MCF 10A (cell line): Measurements from ENCODE around the gene RABGGTB. TPM values are rescaled to one million over a fixed set of nuclear protein-coding genes. Genes with fewer than 3 reads are reported as not detected.

Experiments
- BruUV-seq: library from RNA; stranded (reverse); fragments of 400-500 nt; replicated peaks from 2 replicates; lab custom pipeline; 2021; lab: Mats Ljungman, UMichigan
- CTCF ChIA-PET: fragments of 300-600 bp; sonication (Branson Sonifier 250); formaldehyde crosslinking; extraction: SDS; loops from one replicate; lab custom pipeline; 2021; ENCODE audit warnings: antibody characterized with exemption, inconsistent platforms; lab: Yijun Ruan, JAX
- POLR2A ChIA-PET: fragments of 300-600, 350-650 bp; sonication (Branson Sonifier 250); formaldehyde crosslinking; extraction: SDS; loops from one replicate; lab custom pipeline; 2020; ENCODE audit warnings: antibody characterized with exemption, inconsistent platforms; lab: Yijun Ruan, JAX
- DNase-seq: peaks from one replicate; pipeline ENCODE4 v3.0.0-alpha.2; 2018; ENCODE audit not compliant: unreplicated experiment
- H3K27ac Mint-ChIP-seq: one replicate; pipeline ENCODE4 v1.8.0; 2022; ENCODE audit warnings: mild to moderate bottlenecking, low read depth, mixed read lengths; ENCODE audit not compliant: unreplicated experiment
- H3K27me3 Mint-ChIP-seq: one replicate; pipeline ENCODE4 v1.8.0; 2022; ENCODE audit warnings: mixed read lengths; ENCODE audit not compliant: insufficient read depth, unreplicated experiment
- H3K36me3 Mint-ChIP-seq: one replicate; pipeline ENCODE4 v1.8.0; 2022; ENCODE audit warnings: mild to moderate bottlenecking, moderate library complexity, mixed read lengths; ENCODE audit not compliant: insufficient read depth, unreplicated experiment
- H3K4me1 Mint-ChIP-seq: one replicate; pipeline ENCODE4 v1.8.0; 2022; ENCODE audit warnings: mixed read lengths; ENCODE audit not compliant: insufficient read depth, unreplicated experiment
- H3K4me3 Mint-ChIP-seq: one replicate; pipeline ENCODE4 v1.8.0; 2022; ENCODE audit warnings: mild to moderate bottlenecking, moderate library complexity, mixed read lengths; ENCODE audit not compliant: unreplicated experiment
- H3K9me3 Mint-ChIP-seq: one replicate; pipeline ENCODE4 v1.8.0; 2022; ENCODE audit warnings: mixed read lengths; ENCODE audit not compliant: unreplicated experiment
- intact Hi-C: fragments of 100-400 bp; cut with micrococcal nuclease; formaldehyde crosslinking; loops from 2 replicates; pipeline ENCODE4 v1.14.1; 2022
- total RNA-seq: library from RNA; stranded (reverse); gene quantifications from 2 replicates; pipeline ENCODE4 v1.2.3, GENCODE V29; 2022
- TF ChIP-seq, protein P1 (sequence below): fragments of 200-600 bp; IDR thresholded peaks from one replicate; pipeline ENCODE4 v1.8.0; 2022; ENCODE audit warnings: antibody characterized with exemption, mild to moderate bottlenecking; ENCODE audit not compliant: unreplicated experiment

RABGGTB gene
- total RNA-seq, 1 experiment from 2014 or later, result 127 TPM

- ChIA-PET POLR2A (no interaction called here), CTCF (interaction anchor here (0.7 kb wide), 1 partner anchor 998 kb away, joined by 4 read pairs; no protein-coding TSS in a partner anchor)
- no peak for DNase-seq
- TF ChIP-seq, protein P1, sequence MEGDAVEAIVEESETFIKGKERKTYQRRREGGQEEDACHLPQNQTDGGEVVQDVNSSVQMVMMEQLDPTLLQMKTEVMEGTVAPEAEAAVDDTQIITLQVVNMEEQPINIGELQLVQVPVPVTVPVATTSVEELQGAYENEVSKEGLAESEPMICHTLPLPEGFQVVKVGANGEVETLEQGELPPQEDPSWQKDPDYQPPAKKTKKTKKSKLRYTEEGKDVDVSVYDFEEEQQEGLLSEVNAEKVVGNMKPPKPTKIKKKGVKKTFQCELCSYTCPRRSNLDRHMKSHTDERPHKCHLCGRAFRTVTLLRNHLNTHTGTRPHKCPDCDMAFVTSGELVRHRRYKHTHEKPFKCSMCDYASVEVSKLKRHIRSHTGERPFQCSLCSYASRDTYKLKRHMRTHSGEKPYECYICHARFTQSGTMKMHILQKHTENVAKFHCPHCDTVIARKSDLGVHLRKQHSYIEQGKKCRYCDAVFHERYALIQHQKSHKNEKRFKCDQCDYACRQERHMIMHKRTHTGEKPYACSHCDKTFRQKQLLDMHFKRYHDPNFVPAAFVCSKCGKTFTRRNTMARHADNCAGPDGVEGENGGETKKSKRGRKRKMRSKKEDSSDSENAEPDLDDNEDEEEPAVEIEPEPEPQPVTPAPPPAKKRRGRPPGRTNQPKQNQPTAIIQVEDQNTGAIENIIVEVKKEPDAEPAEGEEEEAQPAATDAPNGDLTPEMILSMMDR, result no peak
- Mint-ChIP-seq H3K27ac (no peak overlapping the region), H3K4me3 (no peak overlapping the region), H3K4me1 (no peaks in the 10 kb centered on the region), H3K9me3 (no peaks in the 10 kb centered on the region), H3K27me3 (no peaks in the 10 kb centered on the region), H3K36me3 (no peaks in the 10 kb centered on the region)
- no TSS peak for BruUV-seq
- intact Hi-C loops, result no loop called here
Measured at GRCh38 chr1:75836528-75837100, 50.6 kb downstream of the RABGGTB start.

GRCh38 chr1:75838079-75838478 is 52.0 kb downstream of the RABGGTB start:
- no peaks in the 10 kb centered on the region for H3K4me1 Mint-ChIP-seq
- no peaks in the 10 kb centered on the region for H3K36me3 Mint-ChIP-seq
- no peak for DNase-seq
- intact Hi-C loops, result no loop called here
- TF ChIP-seq, protein P1, result no peak
- ChIA-PET POLR2A (no interaction called here), CTCF (no interaction called here)
- no peak overlapping the region for H3K27ac Mint-ChIP-seq
- H3K27me3 Mint-ChIP-seq, result no peaks in the 10 kb centered on the region
- H3K9me3 Mint-ChIP-seq, result no peaks in the 10 kb centered on the region
- no peak overlapping the region for H3K4me3 Mint-ChIP-seq
- no TSS peak for BruUV-seq

GRCh38 chr1:75841421-75841820 is 55.4 kb downstream of the RABGGTB start:
- H3K36me3 Mint-ChIP-seq, result no peaks in the 10 kb centered on the region
- POLR2A ChIA-PET, result no interaction called here
- TF ChIP-seq, protein P1, result no peak
- no peak for DNase-seq
- no peaks in the 10 kb centered on the region for H3K4me1 Mint-ChIP-seq
- CTCF ChIA-PET, result interaction anchor here (0.6 to 0.8 kb wide), 2 partner anchors 24 to 1293 kb away, joined by 3 read pairs; no protein-coding TSS in a partner anchor
- intact Hi-C loops, result loop anchor here (5.0 kb wide), 1 partner anchor 151 kb away; no protein-coding TSS in a partner anchor
- BruUV-seq, result no TSS peak
- no peaks in the 10 kb centered on the region for H3K27me3 Mint-ChIP-seq
- H3K4me3 Mint-ChIP-seq, result no peak overlapping the region
- H3K27ac Mint-ChIP-seq, result no peak overlapping the region
- no peaks in the 10 kb centered on the region for H3K9me3 Mint-ChIP-seq

Other genes with a start within 250 kb of the RABGGTB start
- 11.6 and 14.3 TPM in 2 replicates for gene SLC44A5, start 175.1 kb upstream of the RABGGTB start, total RNA-seq
- gene ACADM, start 61.5 kb upstream of the RABGGTB start, total RNA-seq, result 35.7 and 43.2 TPM in 2 replicates
- gene MSH4, start 10.6 kb downstream of the RABGGTB start, total RNA-seq, result 0.17 and 0.21 TPM in 2 replicates
- gene ASB17, start 146.1 kb downstream of the RABGGTB start, total RNA-seq, result not detected in 2 replicates